ENCODE results near the gene PDE6H.

DNA sequence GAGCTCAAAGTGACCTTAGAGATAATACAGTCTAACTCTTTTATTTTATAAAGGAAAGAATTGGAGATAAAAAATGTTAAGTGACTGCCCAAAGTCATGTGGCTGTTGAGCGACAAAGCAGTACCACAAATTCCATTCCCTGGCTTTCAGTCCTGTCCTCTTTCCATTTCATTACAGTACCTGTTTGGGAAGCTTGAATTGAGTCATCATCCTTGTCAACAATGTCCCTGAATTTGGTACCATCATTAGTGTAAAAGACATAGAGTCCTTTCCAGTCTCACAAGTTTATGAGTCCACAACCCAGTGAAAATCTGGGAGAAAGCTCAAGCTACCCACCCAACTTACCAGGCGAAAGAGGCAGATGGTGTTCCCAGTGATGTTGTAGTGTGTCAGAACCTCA lies 38.3 kb upstream of the PDE6H start:
- TF ChIP-seq CTCF (IDR thresholded peaks at IDR 0.05; ENCODE audit: low read depth, low read length, missing input control) (no peak), ZBTB33 (IDR thresholded peaks at IDR 0.05) (no peak), NR2F2 (IDR thresholded peaks at IDR 0.05) (no peak), TAF1 (conservative IDR thresholded peaks at IDR 0.05) (no peak), JUND (IDR thresholded peaks at IDR 0.05) (no peak), RAD21 (IDR thresholded peaks at IDR 0.05) (no peak), RXRA (IDR thresholded peaks at IDR 0.05) (no peak), GABPA (IDR thresholded peaks at IDR 0.05 in 1 of 2, conservative IDR thresholded peaks at IDR 0.05 in 1 of 2) (no peak)
- TF ChIP-seq, protein P1, sequence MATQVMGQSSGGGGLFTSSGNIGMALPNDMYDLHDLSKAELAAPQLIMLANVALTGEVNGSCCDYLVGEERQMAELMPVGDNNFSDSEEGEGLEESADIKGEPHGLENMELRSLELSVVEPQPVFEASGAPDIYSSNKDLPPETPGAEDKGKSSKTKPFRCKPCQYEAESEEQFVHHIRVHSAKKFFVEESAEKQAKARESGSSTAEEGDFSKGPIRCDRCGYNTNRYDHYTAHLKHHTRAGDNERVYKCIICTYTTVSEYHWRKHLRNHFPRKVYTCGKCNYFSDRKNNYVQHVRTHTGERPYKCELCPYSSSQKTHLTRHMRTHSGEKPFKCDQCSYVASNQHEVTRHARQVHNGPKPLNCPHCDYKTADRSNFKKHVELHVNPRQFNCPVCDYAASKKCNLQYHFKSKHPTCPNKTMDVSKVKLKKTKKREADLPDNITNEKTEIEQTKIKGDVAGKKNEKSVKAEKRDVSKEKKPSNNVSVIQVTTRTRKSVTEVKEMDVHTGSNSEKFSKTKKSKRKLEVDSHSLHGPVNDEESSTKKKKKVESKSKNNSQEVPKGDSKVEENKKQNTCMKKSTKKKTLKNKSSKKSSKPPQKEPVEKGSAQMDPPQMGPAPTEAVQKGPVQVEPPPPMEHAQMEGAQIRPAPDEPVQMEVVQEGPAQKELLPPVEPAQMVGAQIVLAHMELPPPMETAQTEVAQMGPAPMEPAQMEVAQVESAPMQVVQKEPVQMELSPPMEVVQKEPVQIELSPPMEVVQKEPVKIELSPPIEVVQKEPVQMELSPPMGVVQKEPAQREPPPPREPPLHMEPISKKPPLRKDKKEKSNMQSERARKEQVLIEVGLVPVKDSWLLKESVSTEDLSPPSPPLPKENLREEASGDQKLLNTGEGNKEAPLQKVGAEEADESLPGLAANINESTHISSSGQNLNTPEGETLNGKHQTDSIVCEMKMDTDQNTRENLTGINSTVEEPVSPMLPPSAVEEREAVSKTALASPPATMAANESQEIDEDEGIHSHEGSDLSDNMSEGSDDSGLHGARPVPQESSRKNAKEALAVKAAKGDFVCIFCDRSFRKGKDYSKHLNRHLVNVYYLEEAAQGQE (IDR thresholded peaks at IDR 0.05) = no peak

Measured in liver (tissue), 3 donors.